CD4-positive, alpha-beta T cell (primary cell): ENCODE results near the gene MORN4. TPM values are rescaled to one million over a fixed set of nuclear protein-coding genes. Genes with fewer than 3 reads are reported as not detected.

Source experiments
- ATAC-seq: fragments of 200-7000 bp; cut with Tn5 transposase; one replicate; pipeline ENCODE4 v1.10.0; 2022; ENCODE audit warnings: mild to moderate bottlenecking; ENCODE audit not compliant: poor library complexity
- CTCF ChIA-PET: fragments of 350-600 bp; sonication (Branson Sonifier 250); formaldehyde crosslinking; loops from one replicate; lab custom pipeline; 2021; ENCODE audit warnings: antibody characterized with exemption, inconsistent platforms; lab: Charles Lee
- POLR2A ChIA-PET: fragments of 350-600 bp; sonication (Branson Sonifier 250); formaldehyde crosslinking; loops from one replicate; lab custom pipeline; 2021; ENCODE audit warnings: antibody characterized with exemption, inconsistent platforms; lab: Charles Lee
- DNase-seq, 14 experiments: peaks; one replicate each; pipeline ENCODE4 v3.0.0-alpha.2; 2013 to 2020; ENCODE audit warnings: mixed read lengths in 2 of 14
- H3K27ac ChIP-seq, 2 donors: one replicate each; pipeline versions ENCODE4 v1.5.1 to v1.7.0; 2013; ENCODE audit warnings: low read length in 2 of 2, low read depth in 1 of 2, mild to moderate bottlenecking in 1 of 2
- H3K27me3 ChIP-seq, 2 experiments: 1 replicate in 1 of 2; 2 replicates in 1 of 2; pipeline versions ENCODE4 v1.6.1 to v1.7.0; 2013; ENCODE audit warnings: low read length in 2 of 2, control low read depth in 1 of 2, mild to moderate bottlenecking in 1 of 2, moderate library complexity in 1 of 2; ENCODE audit not compliant: insufficient read depth in 2 of 2, control insufficient read depth in 1 of 2
- H3K36me3 ChIP-seq: one replicate; pipeline ENCODE4 v1.6.1; 2013; ENCODE audit warnings: low read length, control low read depth; ENCODE audit not compliant: insufficient read depth
- H3K4me1 ChIP-seq: one replicate; pipeline ENCODE4 v1.6.1; 2013; ENCODE audit warnings: low read length, control low read depth; ENCODE audit not compliant: insufficient read depth
- H3K4me3 ChIP-seq: one replicate; pipeline ENCODE4 v1.5.1; 2013; ENCODE audit warnings: mild to moderate bottlenecking, low read length, moderate library complexity
- H3K9me3 ChIP-seq, 2 experiments: 1 replicate in 1 of 2; 2 replicates in 1 of 2; pipeline versions ENCODE4 v1.6.1 to v1.7.0; 2013; ENCODE audit warnings: low read length in 2 of 2, mild to moderate bottlenecking in 2 of 2, control low read depth in 1 of 2, moderate library complexity in 1 of 2; ENCODE audit not compliant: control insufficient read depth in 1 of 2, insufficient read depth in 1 of 2
- H3K27ac Mint-ChIP-seq: one replicate; pipeline ENCODE4 v1.8.0; 2020; ENCODE audit warnings: mixed read lengths
- H3K27me3 Mint-ChIP-seq: one replicate; pipeline ENCODE4 v1.8.0; 2021; ENCODE audit warnings: mixed read lengths
- H3K36me3 Mint-ChIP-seq: one replicate; pipeline ENCODE4 v1.8.0; 2021; ENCODE audit warnings: low read depth, mixed read lengths
- H3K4me1 Mint-ChIP-seq: one replicate; pipeline ENCODE4 v1.8.0; 2021; ENCODE audit warnings: low read depth, mixed read lengths
- H3K4me3 Mint-ChIP-seq: one replicate; pipeline ENCODE4 v1.8.0; 2020; ENCODE audit warnings: mild to moderate bottlenecking, mixed read lengths
- H3K9me3 Mint-ChIP-seq: one replicate; pipeline ENCODE4 v1.8.0; 2020; ENCODE audit warnings: mixed read lengths
- CTCF ChIP-seq: fragments of 200-600 bp; IDR thresholded peaks from one replicate; pipeline ENCODE4 v1.8.0; 2022; ENCODE audit warnings: antibody characterized with exemption, mild to moderate bottlenecking
- intact Hi-C, 2 experiments: fragments of 100-400 bp; cut with DNase I in 1 of 2; cut with micrococcal nuclease in 1 of 2; formaldehyde crosslinking; loops; one replicate each; pipeline versions ENCODE4 v1.15.1 to v1.9.0; 2023 to 2025; cut with DNase I, micrococcal nuclease
- total RNA-seq, 174 experiments: library from RNA in 2 of 174; stranded (reverse) in 2 of 174; gene quantifications; one replicate each; pipeline ENCODE4 v1.2.3 and lab custom pipeline; 2021 to 2026

Gene MORN4
- total RNA-seq, 2 experiments from 2014 or later = 0.36 to 0.39 TPM

- H3K9me3 ChIP-seq = no peaks in the 10 kb centered on the region
- Mint-ChIP-seq H3K9me3 (no peaks in the 10 kb centered on the region), H3K27ac (no peak overlapping the region), H3K4me3 (no peak overlapping the region), H3K36me3 (no peaks in the 10 kb centered on the region), H3K27me3 (no peaks in the 10 kb centered on the region), H3K4me1 (no peaks in the 10 kb centered on the region)
- H3K4me3 ChIP-seq = no peak overlapping the region
- no peak overlapping the region for H3K27ac ChIP-seq
- H3K27me3 ChIP-seq = peaks cover 2 to 5% of the 10 kb centered on the region in 2 experiments
- H3K4me1 ChIP-seq = no peaks in the 10 kb centered on the region
- ChIA-PET CTCF (no interaction called here), POLR2A (no interaction called here)
- H3K36me3 ChIP-seq = no peaks in the 10 kb centered on the region
- ATAC-seq (no peak), DNase-seq (peak in 1 of 14 experiments; percentile 14)
- intact Hi-C loops = no loop called here
- no peak for TF ChIP-seq CTCF
Measured at GRCh38 chr10:97574374-97575126, 58.8 kb downstream of the MORN4 start.

DNA sequence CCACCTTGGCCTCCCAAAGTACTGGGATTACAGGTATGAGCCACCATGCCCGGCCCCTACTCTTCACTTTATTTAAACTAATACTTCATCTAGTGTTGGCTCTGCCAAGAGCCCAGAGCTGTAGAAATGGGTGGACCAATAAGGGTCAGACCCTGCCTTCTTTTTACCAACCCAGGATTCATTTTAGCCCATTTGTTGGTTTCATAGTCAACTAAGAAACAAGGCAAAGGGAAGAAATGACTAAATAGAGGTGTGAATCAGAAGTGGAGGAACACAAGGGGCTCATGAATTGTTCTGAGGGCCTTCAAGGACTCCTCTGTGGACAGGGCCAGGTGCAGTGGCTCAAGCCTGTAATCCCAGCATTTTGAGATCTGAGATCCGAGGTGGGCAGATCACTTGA lies 59.6 kb downstream of the MORN4 start:
- H3K36me3 ChIP-seq = no peaks in the 10 kb centered on the region
- Mint-ChIP-seq H3K4me1 (no peaks in the 10 kb centered on the region), H3K36me3 (no peaks in the 10 kb centered on the region), H3K27ac (no peak overlapping the region), H3K27me3 (no peaks in the 10 kb centered on the region), H3K9me3 (no peaks in the 10 kb centered on the region), H3K4me3 (no peak overlapping the region)
- TF ChIP-seq CTCF = no peak
- no peak for DNase-seq
- no peak overlapping the region for H3K27ac ChIP-seq
- no peak for ATAC-seq
- intact Hi-C loops = no loop called here
- H3K4me3 ChIP-seq = no peak overlapping the region
- CTCF ChIA-PET = interaction anchor here (0.7 kb wide), 1 partner anchor 81 kb away, joined by 3 read pairs; no protein-coding TSS in a partner anchor
- H3K27me3 ChIP-seq = peaks cover 2 to 3% of the 10 kb centered on the region in 2 experiments
- no peaks in the 10 kb centered on the region for H3K4me1 ChIP-seq
- POLR2A ChIA-PET = no interaction called here
- no peaks in the 10 kb centered on the region for H3K9me3 ChIP-seq

DNA sequence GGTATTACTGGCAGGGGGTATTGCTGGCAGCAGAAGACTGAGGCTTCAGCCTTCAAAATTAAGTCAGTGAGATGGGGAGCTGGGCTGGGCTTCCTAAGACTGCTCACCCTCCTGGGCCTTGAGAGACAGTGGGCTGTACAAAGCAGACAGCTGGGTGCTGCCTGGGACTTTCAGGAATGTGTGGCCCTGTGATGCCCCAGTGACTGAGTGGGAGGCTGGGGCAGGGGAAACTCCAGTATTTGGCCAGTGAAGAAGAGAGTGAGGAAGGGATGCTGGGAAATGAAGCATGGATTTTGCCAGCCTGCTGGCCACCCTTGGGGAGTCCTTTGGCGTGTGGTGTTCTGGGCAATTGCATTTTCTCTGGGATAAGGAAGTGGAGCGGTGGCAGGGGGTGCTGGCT lies 60.3 kb downstream of the MORN4 start:
- Histone ChIP-seq H3K9me3 (no peaks in the 10 kb centered on the region), H3K4me3 (no peak overlapping the region), H3K27ac (no peak overlapping the region), H3K4me1 (no peaks in the 10 kb centered on the region), H3K27me3 (no peaks in the 10 kb centered on the region), H3K36me3 (no peaks in the 10 kb centered on the region)
- intact Hi-C loops = no loop called here
- DNase-seq (no peak), ATAC-seq (no peak)
- no peak for TF ChIP-seq CTCF
- Mint-ChIP-seq H3K36me3 (no peaks in the 10 kb centered on the region), H3K4me1 (no peaks in the 10 kb centered on the region), H3K4me3 (no peak overlapping the region), H3K27ac (no peak overlapping the region), H3K9me3 (no peaks in the 10 kb centered on the region), H3K27me3 (no peaks in the 10 kb centered on the region)
- POLR2A ChIA-PET = no interaction called here
- CTCF ChIA-PET = no interaction called here
